GM12878 (cell line): ENCODE measurements around the gene ATL2. TPM values are rescaled to one million over a fixed set of nuclear protein-coding genes. Genes with fewer than 3 reads are reported as not detected.

Experiments
- ATAC-seq: fragments of 200-7000 bp; cut with Tn5 transposase; 3 replicates; pipeline ENCODE4 v1.9.1; 2020; ENCODE audit warnings: mild to moderate bottlenecking, moderate library complexity
- BruUV-seq: library from RNA; stranded (reverse); fragments of 400-500 nt; replicated peaks from 2 replicates; lab custom pipeline; 2021; lab: Mats Ljungman, UMichigan
- CTCF ChIA-PET: fragments of 300-600 bp; sonication (Branson Sonifier 250); formaldehyde crosslinking; extraction: SDS; loops from one replicate; lab custom pipeline; 2021; ENCODE audit warnings: inconsistent platforms; lab: Yijun Ruan, JAX
- POLR2A ChIA-PET: fragments of 350-600 bp; formaldehyde crosslinking; extraction: SDS; loops from one replicate; lab custom pipeline; 2021; ENCODE audit warnings: inconsistent platforms; lab: Charles Lee
- RAD21 ChIA-PET: fragments of 300-600 bp; sonication (Branson Sonifier 250); formaldehyde crosslinking; loops from one replicate; lab custom pipeline; 2023; ENCODE audit warnings: antibody characterized with exemption; ENCODE audit not compliant: unreplicated experiment; lab: Charles Lee
- SMC1A ChIA-PET: fragments of 300-600 bp; sonication (Branson Sonifier 250); formaldehyde crosslinking; loops from one replicate; lab custom pipeline; 2023; ENCODE audit not compliant: unreplicated experiment, uncharacterized antibody; lab: Charles Lee
- DNase-seq: peaks from one replicate; pipeline ENCODE4 v3.0.0-alpha.2; 2011; ENCODE audit warnings: low read depth, low spot score
- FAIRE-seq: peaks from 3 replicates; lab custom pipeline; 2011; peaks lifted over from hg19 to GRCh38; lab: Jason Lieb, UNC
- H2AFZ ChIP-seq: 2 replicates; pipeline ENCODE4 v1.6.0; 2011; ENCODE audit warnings: low read depth, low read length, control low read depth; ENCODE audit not compliant: control insufficient read depth
- H3K27ac ChIP-seq: 2 replicates; pipeline ENCODE4 v1.5.1; 2011; ENCODE audit warnings: control low read depth; ENCODE audit not compliant: control insufficient read depth, insufficient read depth
- H3K27me3 ChIP-seq, 2 experiments: replicated peaks in 1 of 2; 2 replicates each; pipeline versions ENCODE4 v1.6.0 to v1.6.1; 2011; ENCODE audit warnings: low read length in 1 of 2; ENCODE audit not compliant: control insufficient read depth in 2 of 2, insufficient read depth in 2 of 2
- H3K36me3 ChIP-seq, 2 experiments: 2 replicates each; pipeline ENCODE4 v1.5.1; 2011; ENCODE audit warnings: low read length in 1 of 2; ENCODE audit not compliant: control insufficient read depth in 2 of 2, insufficient read depth in 2 of 2
- H3K4me1 ChIP-seq: 2 replicates; pipeline ENCODE4 v1.6.1; 2011; ENCODE audit warnings: mild to moderate bottlenecking, low read length, moderate library complexity, mixed read lengths; ENCODE audit not compliant: control insufficient read depth, insufficient read depth
- H3K4me2 ChIP-seq: 2 replicates; pipeline ENCODE4 v1.6.0; 2011; ENCODE audit warnings: control low read depth; ENCODE audit not compliant: control insufficient read depth, insufficient read depth
- H3K4me3 ChIP-seq: fragments of 200-600 bp; sonication (generic); 2 replicates; pipeline ENCODE4 v1.5.1; 2016
- H3K79me2 ChIP-seq: 2 replicates; pipeline ENCODE4 v1.6.0; 2011; ENCODE audit warnings: low read length; ENCODE audit not compliant: control insufficient read depth, insufficient read depth
- H3K9ac ChIP-seq: 2 replicates; pipeline ENCODE4 v1.8.0; 2011; ENCODE audit warnings: low read length, control low read depth, mixed read lengths; ENCODE audit not compliant: control insufficient read depth, insufficient read depth
- H3K9me3 ChIP-seq: replicated peaks from 3 replicates; pipeline ENCODE4 v1.5.1; 2011; ENCODE audit warnings: mild to moderate bottlenecking, low read length; ENCODE audit not compliant: control insufficient read depth, insufficient read depth
- H4K20me1 ChIP-seq: 2 replicates; pipeline ENCODE4 v1.6.0; 2011; ENCODE audit not compliant: control insufficient read depth, insufficient read depth
- EP300 ChIP-seq, 2 experiments: fragments of 150-350 bp in 1 of 2; IDR thresholded peaks; 2 replicates each; pipeline ENCODE4 v1.6.1; 2011 to 2012; ENCODE audit warnings: low read depth in 2 of 2, low read length in 2 of 2, borderline replicate concordance in 1 of 2, improper control_type of control experiment in 1 of 2, inconsistent platforms in 1 of 2; ENCODE audit not compliant: control insufficient read depth in 1 of 2
- IRF4 ChIP-seq: IDR thresholded peaks from 2 replicates; pipeline ENCODE4 v1.6.1; 2011; ENCODE audit warnings: low read depth, low read length
- IRF5 ChIP-seq: fragments of 450-650 bp; IDR thresholded peaks from 2 replicates; pipeline ENCODE4 v1.6.1; 2017; ENCODE audit warnings: borderline replicate concordance
- RAD21 ChIP-seq: IDR thresholded peaks from 2 replicates; pipeline ENCODE4 v1.6.1; 2011; ENCODE audit warnings: mild to moderate bottlenecking, low read depth, low read length, moderate library complexity; ENCODE audit not compliant: insufficient read depth
- ZBTB40 ChIP-seq: fragments of 450-650 bp; IDR thresholded peaks from 2 replicates; pipeline ENCODE4 v1.6.1; 2016; ENCODE audit warnings: mild to moderate bottlenecking, moderate library complexity, borderline replicate concordance
- WGBS: methylation state at CpG from one replicate; pipeline ENCODE4 v1.1.6; 2016; ENCODE audit warnings: low lambda C conversion rate; ENCODE audit not compliant: insufficient replicate concordance, insufficient coverage; ENCODE audit errors: missing lambda C conversion rate; 5-methylcytosine and 5-hydroxymethylcytosine counted together
- in situ Hi-C: fragments of 300-500 bp; cut with MboI; formaldehyde crosslinking; loops from 9 replicates; pipeline ENCODE4 v1.14.3; 2018; ENCODE audit warnings: mixed read lengths
- intact Hi-C: fragments of 100-400 bp; cut with micrococcal nuclease; formaldehyde crosslinking; loops from one replicate; pipeline ENCODE4 v1.14.2; 2022; ENCODE audit not compliant: unreplicated experiment
- polyA plus RNA-seq, 11 experiments: library from polyadenylated mRNA; depleted of rRNA in 4 of 11; unstranded in 6 of 11; stranded (reverse) in 5 of 11; fragments of >200 nt; fragmentation: Nextera tagmentation in 4 of 11; fragmentation: Illumina TruSeq in 1 of 11; extraction: Ambion mirVana in 4 of 11; extraction: Trizol in 1 of 11; gene quantifications; 1 replicate in 1 of 11; 2 replicates in 10 of 11; pipeline versions ENCODE4 v1.2.1 to v1.2.3, GENCODE V29; 2011 to 2016; ENCODE audit warnings: inconsistent platforms in 2 of 11, missing spikeins in 2 of 11, low read depth in 1 of 11
- total RNA-seq, 4 experiments: library from RNA; depleted of rRNA in 3 of 4; stranded (reverse); fragments of >200 nt in 3 of 4; fragmentation: Illumina TruSeq in 1 of 4; extraction: Trizol in 1 of 4; gene quantifications; 2 replicates each; pipeline versions ENCODE4 v1.2.1 to v1.2.3, GENCODE V29; 2013 to 2021
- TF ChIP-seq, protein P1 (sequence below), 3 experiments: IDR thresholded peaks in 2 of 3; conservative IDR thresholded peaks in 1 of 3; 2 replicates each; pipeline ENCODE4 v1.5.1; 2011; ENCODE audit warnings: low read depth in 3 of 3, low read length in 3 of 3, mild to moderate bottlenecking in 3 of 3, control low read depth in 2 of 3, moderate library complexity in 2 of 3, inconsistent platforms in 1 of 3, mixed read lengths in 1 of 3; ENCODE audit not compliant: control insufficient read depth in 2 of 3, insufficient read depth in 1 of 3; ENCODE audit errors: extremely low read depth in 1 of 3

ATL2 gene
- total and polyA plus RNA-seq, 10 of the 15 experiments (the other 5 are each of a cell fraction or from before 2014, with no cell fraction given) = 8.6 to 51.5 (median 41.8) TPM

DNA sequence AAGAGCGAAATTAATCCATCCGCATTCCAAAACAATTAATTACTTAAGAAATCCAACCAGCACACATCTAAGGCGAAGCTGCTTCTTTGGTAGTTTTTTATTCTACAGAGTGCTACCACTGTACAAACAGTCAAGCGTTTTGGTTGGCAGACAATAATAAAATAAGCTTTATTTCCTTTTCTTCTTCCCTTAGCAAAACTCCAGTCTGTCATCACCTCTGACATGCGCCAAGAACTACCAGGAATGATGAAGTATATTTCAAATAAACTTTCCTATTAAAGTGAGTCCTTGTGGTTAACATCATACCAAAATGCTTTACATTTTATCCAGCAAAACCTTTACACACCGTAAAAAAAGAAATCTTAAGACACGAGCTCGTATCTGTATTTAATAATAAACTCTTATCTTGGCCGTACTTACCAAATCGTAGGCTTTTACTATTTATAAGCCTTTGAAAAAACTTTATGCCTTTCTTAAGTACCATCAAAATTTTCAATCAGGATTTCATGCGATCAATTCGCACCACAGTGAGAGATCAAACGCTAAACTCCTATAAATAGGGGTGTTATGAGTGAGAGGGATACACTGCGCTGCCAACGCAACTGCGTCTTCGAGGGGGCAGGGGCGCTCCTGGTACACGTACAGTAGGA is 1.3 kb downstream of the ATL2 start:
- Histone ChIP-seq H3K36me3 (no peaks in the 10 kb centered on the region), H3K4me1 (no peaks in the 10 kb centered on the region), H4K20me1 (no peaks in the 10 kb centered on the region; the same call in 1 of the 2 replicates), H3K9ac (peak overlapping the region; percentile 88), H3K4me3 (peak overlapping the region; percentile 90), H3K4me2 (peak overlapping the region; percentile 79), H3K27me3 (no peaks in the 10 kb centered on the region), H2AFZ (peak overlapping the region; percentile 62), H3K27ac (peak overlapping the region; percentile 92), H3K79me2 (peaks cover 62% of the 10 kb centered on the region), H3K9me3 (no peaks in the 10 kb centered on the region)
- peak; percentile 53; the same call in 2 of the 3 replicates for ATAC-seq
- BruUV-seq = no TSS peak
- TF ChIP-seq IRF5 (no peak), ZBTB40 (peak; percentile 48; the same call in 1 of the 2 replicates), IRF4 (0 out of 2 replicates have a peak, but pooled peaks have one; percentile 5), RAD21 (0 out of 2 replicates have a peak, but pooled peaks have one; percentile 23), EP300 (IDR thresholded peaks at IDR 0.05; ENCODE audit: borderline replicate concordance in 1 of 2, control insufficient read depth in 1 of 2, low read depth in 2 of 2, low read length in 2 of 2) (no peak)
- TF ChIP-seq, protein P1, sequence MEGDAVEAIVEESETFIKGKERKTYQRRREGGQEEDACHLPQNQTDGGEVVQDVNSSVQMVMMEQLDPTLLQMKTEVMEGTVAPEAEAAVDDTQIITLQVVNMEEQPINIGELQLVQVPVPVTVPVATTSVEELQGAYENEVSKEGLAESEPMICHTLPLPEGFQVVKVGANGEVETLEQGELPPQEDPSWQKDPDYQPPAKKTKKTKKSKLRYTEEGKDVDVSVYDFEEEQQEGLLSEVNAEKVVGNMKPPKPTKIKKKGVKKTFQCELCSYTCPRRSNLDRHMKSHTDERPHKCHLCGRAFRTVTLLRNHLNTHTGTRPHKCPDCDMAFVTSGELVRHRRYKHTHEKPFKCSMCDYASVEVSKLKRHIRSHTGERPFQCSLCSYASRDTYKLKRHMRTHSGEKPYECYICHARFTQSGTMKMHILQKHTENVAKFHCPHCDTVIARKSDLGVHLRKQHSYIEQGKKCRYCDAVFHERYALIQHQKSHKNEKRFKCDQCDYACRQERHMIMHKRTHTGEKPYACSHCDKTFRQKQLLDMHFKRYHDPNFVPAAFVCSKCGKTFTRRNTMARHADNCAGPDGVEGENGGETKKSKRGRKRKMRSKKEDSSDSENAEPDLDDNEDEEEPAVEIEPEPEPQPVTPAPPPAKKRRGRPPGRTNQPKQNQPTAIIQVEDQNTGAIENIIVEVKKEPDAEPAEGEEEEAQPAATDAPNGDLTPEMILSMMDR (IDR thresholded peaks at IDR 0.05 in 2 of 3, conservative IDR thresholded peaks at IDR 0.05 in 1 of 3; ENCODE audit: control insufficient read depth in 2 of 3, extremely low read depth in 1 of 3, insufficient read depth in 1 of 3, low read depth in 3 of 3, low read length in 3 of 3) = 0 out of 6 replicates have a peak, but pooled peaks of 1 of the 3 experiments have one; percentile 8
- ChIA-PET CTCF (interaction anchor here (0.6 to 6.2 kb wide), 27 partner anchors 9 to 483 kb away, joined by 3 to 66 read pairs (median 4); no protein-coding TSS in a partner anchor), RAD21 (interaction anchor here (0.6 to 5.5 kb wide), 26 partner anchors 9 to 138 kb away, joined by 3 to 50 read pairs (median 4); no protein-coding TSS in a partner anchor), SMC1A (interaction anchor here (0.7 to 7.4 kb wide), 23 partner anchors 9 to 1156 kb away, joined by 3 to 58 read pairs (median 4); no protein-coding TSS in a partner anchor), POLR2A (interaction anchor here (0.5 to 1.6 kb wide), 12 partner anchors 11 to 90 kb away, joined by 3 to 7 read pairs (median 3); no protein-coding TSS in a partner anchor)
- intact Hi-C loops (loop anchor here (1.0 to 10.0 kb wide), 6 partner anchors 59 to 369 kb away; no protein-coding TSS in a partner anchor), in situ Hi-C loops (no loop called here)
- 19% methylated on average over 19 of the region's 19 CpGs for WGBS
- FAIRE-seq = no peak
- DNase-seq = no peak
